PFSK-1 (cell line): ENCODE results near the gene MEGF11.

ENCODE experiments used
- FOXP2 ChIP-seq: optimal IDR thresholded peaks from 2 replicates; pipeline ENCODE3; 2011; ENCODE audit warnings: borderline replicate concordance, control low read depth, inconsistent platforms; ENCODE audit not compliant: insufficient read depth; ENCODE audit errors: extremely low read length, extremely low read depth
- POLR2AphosphoS5 ChIP-seq: IDR thresholded peaks from 2 replicates; pipeline ENCODE4 v1.6.1; 2012; ENCODE audit warnings: low read depth, mild to moderate bottlenecking, control low read depth, low read length, moderate library complexity
- REST ChIP-seq, 2 experiments: IDR thresholded peaks; 2 replicates each; pipeline versions ENCODE4 v1.6.1 to v1.8.0; 2011 to 2012; ENCODE audit warnings: low read depth in 2 of 2, low read length in 2 of 2, control low read depth in 1 of 2, inconsistent platforms in 1 of 2, mild to moderate bottlenecking in 1 of 2, moderate library complexity in 1 of 2; ENCODE audit not compliant: insufficient read depth in 1 of 2
- SIN3A ChIP-seq: IDR thresholded peaks from 2 replicates; pipeline ENCODE4 v1.6.1; 2012; ENCODE audit warnings: mild to moderate bottlenecking, low read length, moderate library complexity, borderline replicate concordance; ENCODE audit not compliant: insufficient read depth
- TAF1 ChIP-seq: IDR thresholded peaks from 2 replicates; pipeline ENCODE4 v1.6.1; 2012; ENCODE audit warnings: low read length, control low read depth, borderline replicate concordance; ENCODE audit not compliant: insufficient read depth

MEGF11 gene

DNA sequence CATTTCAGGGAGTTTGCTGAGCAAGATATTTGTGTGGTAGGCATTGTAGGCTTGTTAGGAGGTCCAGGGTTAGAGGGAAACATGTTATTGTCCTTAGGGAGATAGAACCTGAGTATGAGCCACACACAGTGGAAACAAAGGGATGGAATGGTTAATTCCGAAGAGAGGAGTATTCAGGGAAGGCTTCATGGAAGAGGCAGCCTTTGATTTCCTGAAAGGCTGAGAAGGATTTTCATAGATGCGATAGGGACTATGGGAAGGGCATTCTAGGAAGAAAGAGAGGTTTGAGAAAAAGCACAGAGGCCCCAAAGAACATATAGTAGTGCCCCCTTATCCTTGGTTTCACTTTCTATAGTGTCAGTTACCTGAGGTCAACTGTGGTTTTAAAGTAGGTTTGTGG is 302.5 kb downstream of the MEGF11 start:
- TF ChIP-seq TAF1: no peak
- no peak for TF ChIP-seq REST (IDR thresholded peaks at IDR 0.05; ENCODE audit: insufficient read depth in 1 of 2, low read depth in 2 of 2, low read length in 2 of 2)
- no peak for TF ChIP-seq FOXP2
- TF ChIP-seq POLR2AphosphoS5: no peak
- TF ChIP-seq SIN3A: no peak

- TF ChIP-seq TAF1 (no peak), SIN3A (no peak), FOXP2 (no peak), REST (IDR thresholded peaks at IDR 0.05; ENCODE audit: insufficient read depth in 1 of 2, low read depth in 2 of 2, low read length in 2 of 2) (no peak), POLR2AphosphoS5 (no peak)
Observed at GRCh38 chr15:65949491-65949890, 304.1 kb downstream of the MEGF11 start.

GRCh38 chr15:65949011-65949410 is 304.5 kb downstream of the MEGF11 start:
- TF ChIP-seq POLR2AphosphoS5 (no peak), SIN3A (no peak), FOXP2 (no peak), REST (IDR thresholded peaks at IDR 0.05; ENCODE audit: insufficient read depth in 1 of 2, low read depth in 2 of 2, low read length in 2 of 2) (no peak), TAF1 (no peak)

GRCh38 chr15:65948383-65948782 is 305.2 kb downstream of the MEGF11 start:
- TF ChIP-seq SIN3A (no peak), POLR2AphosphoS5 (no peak), REST (IDR thresholded peaks at IDR 0.05; ENCODE audit: insufficient read depth in 1 of 2, low read depth in 2 of 2, low read length in 2 of 2) (no peak), FOXP2 (no peak), TAF1 (no peak)

DNA sequence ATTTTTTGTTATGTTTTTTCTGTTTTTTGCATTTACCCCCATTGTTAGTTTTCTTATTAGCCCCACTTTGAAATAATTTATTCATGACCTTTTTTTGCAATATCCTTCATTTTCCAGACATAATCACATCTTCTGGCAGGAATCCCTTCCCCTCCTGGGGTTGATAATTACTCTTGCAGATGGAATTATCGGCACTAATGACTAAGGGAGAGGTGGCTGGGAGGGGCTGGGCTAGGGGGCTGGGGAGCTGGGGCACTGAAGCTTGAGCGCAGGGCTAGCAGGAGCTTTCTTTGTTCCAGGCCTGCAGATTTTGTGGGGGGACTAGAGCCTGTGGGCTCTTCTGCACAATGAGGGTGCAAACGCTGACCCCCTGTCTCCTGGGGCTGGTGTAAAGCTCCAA is 306.5 kb downstream of the MEGF11 start:
- TF ChIP-seq REST (IDR thresholded peaks at IDR 0.05; ENCODE audit: insufficient read depth in 1 of 2, low read depth in 2 of 2, low read length in 2 of 2): no peak
- no peak for TF ChIP-seq SIN3A
- TF ChIP-seq TAF1: no peak
- TF ChIP-seq POLR2AphosphoS5: no peak
- TF ChIP-seq FOXP2: no peak
